Non-pigmented ciliary epithelial cell (primary cell): ENCODE results near the gene COL4A3.

ENCODE experiments used
- DNase-seq: peaks from one replicate; pipeline ENCODE4 v3.0.0-alpha.2; 2010; ENCODE audit warnings: low read depth

COL4A3 gene

GRCh38 chr2:227163998-227164762 is at the start of gene COL4A3, which contains the start of gene COL4A4:
TSS of gene COL4A3 (plus strand) at chr2:227164624. CDS start at chr2:227164727, 103 bp downstream.
TSS of gene COL4A4 (minus strand) at chr2:227164205. CDS start at chr2:227147483, 16,722 bp downstream.
- DNase-seq = no peak

DNA sequence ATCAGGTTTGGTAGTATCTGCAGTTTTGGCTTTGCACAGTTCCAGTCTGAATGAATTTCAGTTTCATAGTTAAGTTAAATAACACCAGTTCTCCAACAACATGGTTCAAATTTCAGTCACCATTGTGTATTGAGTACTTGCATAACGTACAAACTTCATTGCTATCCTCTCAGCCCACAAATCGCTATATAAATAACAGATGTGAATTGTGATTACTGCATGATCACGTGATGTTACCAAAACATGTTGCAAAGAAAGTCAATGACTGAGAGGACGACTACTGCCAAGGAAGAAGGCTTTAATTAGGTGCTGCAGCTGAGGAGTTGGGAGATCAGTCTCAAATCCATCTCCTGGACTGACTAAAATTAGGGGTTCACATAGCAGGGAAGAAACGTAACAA is 48.7 kb upstream of the COL4A3 start:
- peak; percentile 3 for DNase-seq

DNA sequence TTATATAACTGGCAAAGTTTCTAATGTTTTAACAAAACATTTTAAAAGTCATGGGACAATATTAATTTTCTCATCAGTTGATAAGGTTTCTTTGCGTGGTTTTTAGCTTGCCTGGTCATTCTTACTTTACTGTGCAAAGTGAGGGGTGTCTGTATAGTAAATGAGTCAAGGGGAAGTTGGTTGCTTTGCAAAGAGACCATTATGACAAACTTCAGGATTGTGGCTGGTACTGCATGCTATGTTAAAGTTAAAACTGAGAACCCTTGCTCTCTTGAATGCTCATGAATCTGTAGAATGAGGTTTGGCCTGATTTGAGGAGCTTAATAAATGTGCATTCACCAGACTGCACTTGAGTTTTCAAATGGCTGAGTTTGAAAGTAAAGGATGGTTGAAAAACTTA is 47.4 kb upstream of the COL4A3 start:
- DNase-seq = no peak

DNA sequence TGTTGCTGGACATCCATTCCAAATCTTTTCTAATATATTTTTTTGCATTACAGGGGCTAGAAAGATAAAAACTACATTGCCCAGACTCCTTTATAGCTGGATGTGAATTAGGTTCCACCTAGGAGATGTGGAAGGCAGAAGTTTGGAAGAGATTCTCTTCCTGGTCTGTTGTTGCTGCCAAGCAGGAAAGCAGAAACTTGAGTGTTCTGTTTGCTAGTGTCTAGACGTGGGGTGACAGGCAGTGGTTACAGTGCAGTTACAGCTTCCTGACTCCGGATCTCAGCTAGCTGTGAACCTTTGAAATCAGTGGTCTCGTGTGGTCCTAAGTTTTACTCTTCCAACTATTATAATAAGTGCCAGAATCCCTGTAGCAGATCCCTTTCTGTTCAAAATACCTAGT is 46.6 kb upstream of the COL4A3 start:
- DNase-seq = no peak

DNA sequence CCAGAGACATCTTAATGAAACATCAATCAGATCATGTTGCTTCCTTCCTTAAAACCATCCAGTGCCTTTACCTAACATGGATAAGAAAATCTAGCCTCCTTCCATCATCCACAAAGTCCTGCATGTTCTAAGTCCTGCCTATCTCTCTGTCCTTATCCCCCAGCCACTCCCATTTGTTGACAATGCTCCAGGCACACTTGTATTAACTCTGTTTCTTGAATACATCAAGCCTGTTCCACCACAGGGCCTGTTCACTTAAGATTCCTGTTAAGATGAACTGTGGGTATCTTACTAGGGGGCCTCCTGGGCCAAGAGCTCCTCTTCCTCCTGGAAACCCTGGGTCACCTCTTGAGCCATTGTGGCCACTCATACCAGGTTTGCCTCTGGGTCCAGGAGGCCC is 46.1 kb upstream of the COL4A3 start:
- no peak for DNase-seq

- no peak for DNase-seq
Measured at GRCh38 chr2:227123697-227124096, 40.7 kb upstream of the COL4A3 start.

DNA sequence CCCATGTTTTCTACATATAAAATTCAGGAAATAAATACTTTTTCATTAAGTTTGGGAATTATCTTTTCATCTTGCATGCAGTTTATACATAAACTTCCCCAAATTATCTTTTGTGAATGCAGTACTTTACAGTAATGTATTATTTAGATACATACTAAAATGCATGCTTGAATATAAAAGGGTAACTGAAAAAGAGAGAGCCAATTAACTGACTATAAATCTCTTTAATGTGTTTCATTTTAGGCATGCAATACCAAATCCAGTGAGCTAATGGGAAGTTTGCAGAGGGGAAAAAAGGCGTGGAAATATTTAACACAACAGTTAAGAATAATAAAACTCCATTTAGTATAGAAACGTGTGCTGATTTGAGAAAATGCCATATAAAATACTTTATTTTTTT is 39.6 kb upstream of the COL4A3 start:
- DNase-seq = no peak

- no peak for DNase-seq
Measured at GRCh38 chr2:227125506-227125905, 38.9 kb upstream of the COL4A3 start.

GRCh38 chr2:227127201-227127600 is 37.2 kb upstream of the COL4A3 start:
- DNase-seq = no peak

DNA sequence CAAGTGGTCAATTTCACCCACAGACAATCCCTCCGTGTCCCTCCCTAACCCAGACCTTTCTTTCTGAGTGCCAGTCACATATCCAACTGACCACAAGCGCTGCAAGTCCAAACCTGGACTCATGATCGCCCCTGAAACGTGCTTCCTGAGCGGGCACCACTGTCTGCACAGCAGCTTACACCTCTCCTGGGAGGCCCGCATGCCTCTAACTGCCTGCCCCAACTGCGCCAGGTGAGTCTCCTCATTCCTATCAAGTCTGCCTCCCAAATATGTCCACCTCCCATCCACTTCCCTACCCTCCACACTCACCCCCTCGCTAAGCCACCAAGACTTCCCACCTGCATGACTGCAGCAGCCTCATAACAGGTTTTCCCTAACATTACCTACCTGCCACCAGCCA is 33.8 kb upstream of the COL4A3 start:
- no peak for DNase-seq

DNA sequence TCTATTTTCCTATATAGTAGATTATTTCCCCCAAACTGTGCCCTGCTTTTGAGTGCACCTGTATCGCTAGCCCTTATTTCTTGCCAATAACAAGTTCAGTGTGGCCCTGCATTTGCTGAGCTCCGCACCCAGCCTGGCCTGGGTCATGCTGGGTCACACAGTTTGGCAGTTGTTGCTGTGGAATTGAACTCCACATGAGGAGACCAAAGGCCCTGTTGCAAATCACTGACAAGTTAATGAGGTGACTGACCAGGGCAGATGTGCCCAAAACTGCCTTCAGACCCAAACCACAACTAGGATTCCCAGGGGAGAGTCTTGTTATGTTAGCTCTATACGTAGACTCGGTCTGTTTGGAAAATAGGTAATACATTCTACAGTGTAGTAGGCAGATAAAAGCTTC is 31.4 kb upstream of the COL4A3 start:
- DNase-seq = no peak

DNA sequence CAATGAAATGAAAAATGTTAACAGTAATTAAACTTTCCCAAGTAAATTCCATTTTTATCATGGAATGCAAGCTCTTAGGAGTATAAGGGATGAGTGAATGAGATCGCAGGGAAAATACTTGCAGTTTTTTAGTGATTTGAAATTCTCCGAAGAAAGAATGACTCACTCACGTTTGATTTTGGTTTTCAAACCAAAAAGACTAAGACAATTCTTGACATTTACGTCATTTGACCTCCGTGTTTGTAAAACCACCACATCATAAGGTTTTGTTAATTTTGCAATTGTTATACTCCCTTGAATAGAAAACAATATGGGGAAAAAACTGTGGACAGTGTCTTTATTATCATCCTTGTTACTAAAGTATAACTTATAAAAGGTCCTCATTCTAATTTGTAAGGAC is 29.8 kb upstream of the COL4A3 start:
- no peak for DNase-seq

GRCh38 chr2:227141301-227141700 is 23.1 kb upstream of the COL4A3 start:
- no peak for DNase-seq

- DNase-seq = no peak
Measured at GRCh38 chr2:227143895-227144294, 20.5 kb upstream of the COL4A3 start.

DNA sequence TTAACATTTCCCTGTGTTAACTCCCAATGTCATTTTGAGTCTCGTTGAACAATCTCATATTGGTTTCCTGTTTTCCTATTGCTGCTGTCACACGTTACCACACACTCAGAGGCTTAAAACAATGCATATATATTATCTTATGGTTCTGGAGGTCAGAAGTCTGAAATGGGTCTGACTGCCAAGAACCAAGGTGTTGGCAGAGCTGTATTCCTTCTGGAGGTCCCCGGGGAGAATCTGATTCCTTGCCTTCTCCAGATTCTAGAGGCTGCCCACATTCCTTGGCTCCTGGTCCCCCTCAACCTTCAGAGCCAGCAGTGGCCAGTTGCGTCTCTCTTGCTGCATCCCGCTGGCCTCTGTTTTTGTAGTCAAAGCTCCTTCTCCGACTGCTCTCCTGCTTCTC is 18.0 kb upstream of the COL4A3 start:
- DNase-seq = no peak

DNA sequence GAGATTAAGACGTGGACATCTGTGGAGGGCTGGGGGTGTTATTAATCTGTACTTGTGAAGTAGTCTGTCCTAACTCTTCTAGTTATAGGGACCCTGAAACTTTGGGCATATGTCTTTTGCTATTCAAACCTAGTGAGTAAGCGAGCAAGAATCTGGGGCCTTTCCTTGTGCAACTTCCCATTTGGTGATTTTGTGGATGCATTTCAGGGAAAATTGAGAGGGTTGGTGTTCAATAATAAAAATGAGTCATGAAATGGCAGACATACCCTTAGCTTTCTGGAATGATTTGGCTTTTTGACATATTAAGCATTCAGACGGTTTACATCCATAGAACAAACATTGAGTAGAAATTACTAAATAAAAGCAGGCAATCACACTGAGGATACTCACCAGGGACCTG is 17.4 kb upstream of the COL4A3 start:
- DNase-seq = no peak

- DNase-seq = no peak
Measured at GRCh38 chr2:227148106-227148505, 16.3 kb upstream of the COL4A3 start.

DNA sequence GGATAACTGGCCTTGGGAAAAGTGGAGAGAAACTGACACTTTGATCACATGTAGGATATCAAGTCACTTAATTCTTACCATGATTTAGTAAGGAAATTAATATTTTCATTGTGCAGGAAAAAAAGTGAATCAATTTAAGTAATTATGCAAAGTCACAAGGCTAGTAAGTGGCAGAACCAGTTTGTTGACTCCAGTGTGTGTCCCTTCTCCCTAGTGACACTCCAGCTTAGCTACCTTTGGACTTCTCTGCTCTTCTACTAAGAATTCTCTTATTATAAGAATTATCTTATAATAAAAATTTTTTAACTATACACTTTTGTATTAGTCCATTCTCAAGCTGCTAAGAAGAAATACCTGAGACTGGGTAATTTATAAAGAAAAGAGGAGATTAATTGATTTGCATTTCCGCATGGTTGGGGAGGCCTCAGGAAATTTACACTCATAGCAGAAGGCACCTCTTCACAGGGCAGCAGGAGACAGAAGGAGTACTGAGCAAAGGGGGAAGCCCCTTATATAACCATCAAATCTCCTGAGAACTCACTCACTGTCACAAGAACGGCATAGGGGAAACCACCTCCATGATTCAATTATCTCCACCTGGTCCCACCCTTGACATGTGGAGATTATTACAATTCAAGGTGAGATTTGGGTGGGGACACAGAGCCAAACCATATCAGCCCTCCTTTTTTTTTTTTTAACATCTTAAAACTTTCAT is 14.0 kb upstream of the COL4A3 start:
- DNase-seq = no peak

DNA sequence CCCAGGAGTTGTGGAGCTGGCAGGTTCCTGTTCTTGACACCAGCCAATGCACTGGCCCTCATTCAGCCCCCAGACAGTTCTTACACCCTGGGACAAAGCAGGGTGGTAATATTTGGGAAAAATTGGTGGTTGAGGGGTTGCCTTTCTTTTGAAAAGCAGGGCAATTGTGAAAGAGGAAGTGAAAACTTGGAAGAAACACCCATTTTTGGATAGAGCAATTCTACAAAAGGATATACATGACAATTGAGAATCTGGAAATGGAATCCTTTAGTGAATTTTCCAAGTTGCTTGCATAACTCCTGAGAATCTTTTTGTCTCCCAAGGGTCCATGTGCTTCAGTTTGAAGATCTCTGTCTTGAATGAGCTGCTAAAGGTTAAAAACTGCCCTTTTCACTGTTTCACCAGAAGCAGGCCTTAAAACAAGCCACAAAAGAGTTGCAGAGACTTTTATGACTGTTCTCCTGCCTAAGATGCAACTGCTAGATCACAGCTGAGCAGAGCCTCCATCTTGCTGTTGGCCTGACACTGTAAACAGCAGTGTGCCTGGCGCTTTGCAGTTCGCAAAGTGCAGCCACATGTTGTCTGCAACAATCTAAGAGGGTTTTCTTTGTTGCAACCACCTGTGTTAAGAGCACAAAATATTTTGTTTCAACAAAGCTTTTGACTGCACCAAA is 12.2 kb upstream of the COL4A3 start:
- no peak for DNase-seq

DNA sequence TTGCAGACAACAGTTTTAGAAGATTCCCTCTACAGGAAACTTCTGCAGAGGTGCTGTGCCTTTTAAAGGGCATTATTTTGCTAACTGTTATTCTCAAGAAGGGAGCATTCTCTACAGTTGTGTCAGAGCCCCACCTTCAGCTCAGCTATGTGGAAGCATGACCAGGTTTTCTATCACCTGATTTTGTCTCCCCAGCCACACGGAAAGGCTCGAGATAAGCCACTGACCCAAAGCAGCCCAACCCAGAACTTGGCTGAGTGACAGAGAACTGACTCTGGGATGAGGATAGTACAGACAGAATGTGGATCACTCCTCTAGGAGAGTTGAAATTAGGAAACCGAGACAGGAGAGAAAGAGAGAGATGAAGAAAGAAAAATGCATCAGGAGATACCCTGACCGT is 11.1 kb upstream of the COL4A3 start:
- DNase-seq = no peak

DNA sequence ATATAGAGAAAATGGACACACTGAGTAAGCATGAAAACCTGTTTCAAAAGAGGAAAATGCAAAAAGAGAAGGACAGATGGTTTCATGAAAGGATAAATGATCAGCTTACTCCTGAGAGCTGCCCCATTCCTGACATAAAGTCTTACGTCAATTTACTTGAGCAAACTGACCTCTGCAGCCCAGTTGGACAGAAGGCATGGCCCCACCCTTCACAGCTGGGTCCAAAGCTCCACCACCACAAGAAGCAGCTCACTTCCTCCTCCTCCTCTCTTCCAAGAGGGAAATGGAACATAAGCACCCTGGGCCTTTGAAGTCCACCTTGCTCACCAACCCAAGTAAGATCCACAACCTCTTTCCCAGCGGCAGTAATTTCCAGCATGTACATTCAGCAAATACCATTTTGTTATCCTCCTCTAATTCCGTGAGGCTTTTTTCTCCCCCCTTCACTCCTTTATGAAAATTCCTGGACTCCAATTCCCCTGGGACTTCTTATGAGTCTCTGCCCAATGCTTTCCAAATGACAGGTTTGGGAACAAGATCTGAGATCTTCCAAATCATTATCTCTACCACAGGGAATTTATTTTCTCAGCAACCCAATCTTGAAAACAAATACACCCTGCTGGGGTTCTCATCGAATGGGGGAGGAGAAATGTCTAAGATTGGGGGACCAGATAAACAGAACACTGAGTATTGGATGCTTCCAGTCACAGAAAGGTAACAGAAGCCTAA is 10.5 kb upstream of the COL4A3 start:
- DNase-seq = no peak
